ENCODE measurements around the gene SLC34A3.

Gene SLC34A3

DNA sequence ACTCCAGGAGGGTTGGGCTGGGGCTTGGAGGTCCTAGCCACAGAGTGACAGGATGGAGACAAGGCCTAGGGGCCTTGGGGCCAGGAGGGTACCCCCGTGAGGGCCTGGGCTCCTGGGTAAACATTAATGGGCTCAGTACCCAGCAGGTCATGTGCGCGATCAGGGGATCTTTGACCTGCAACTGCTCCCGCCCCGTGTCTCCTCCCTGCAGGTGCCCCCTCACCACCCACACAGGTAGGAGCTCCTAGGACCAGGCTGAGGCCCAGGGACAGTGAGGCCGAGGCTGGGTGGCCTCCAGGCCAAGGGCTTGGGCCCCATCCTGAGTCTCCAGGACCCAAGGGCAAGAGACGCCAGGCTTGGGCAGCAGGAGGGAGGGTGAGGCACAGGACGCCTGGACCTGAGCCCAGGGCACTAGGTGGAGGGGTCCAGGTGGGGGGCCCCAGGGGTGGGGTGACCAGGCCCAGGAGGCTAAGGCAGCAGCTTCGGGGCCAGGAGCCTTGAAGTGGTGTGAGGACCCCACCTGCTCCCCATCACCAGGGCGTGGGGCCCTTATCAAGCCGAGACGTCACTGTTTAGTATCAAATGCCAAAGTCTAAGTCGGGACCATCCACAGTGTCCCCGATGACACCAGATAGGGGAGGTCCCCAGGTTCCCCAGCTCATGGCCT lies at the start of gene SLC34A3:
Gene SLC34A3 (plus strand): TSS at position 197 of the 667 bp plus-strand sequence. CDS start 802 bp downstream, outside the sequence.
- ATAC-seq, result no peak

DNA sequence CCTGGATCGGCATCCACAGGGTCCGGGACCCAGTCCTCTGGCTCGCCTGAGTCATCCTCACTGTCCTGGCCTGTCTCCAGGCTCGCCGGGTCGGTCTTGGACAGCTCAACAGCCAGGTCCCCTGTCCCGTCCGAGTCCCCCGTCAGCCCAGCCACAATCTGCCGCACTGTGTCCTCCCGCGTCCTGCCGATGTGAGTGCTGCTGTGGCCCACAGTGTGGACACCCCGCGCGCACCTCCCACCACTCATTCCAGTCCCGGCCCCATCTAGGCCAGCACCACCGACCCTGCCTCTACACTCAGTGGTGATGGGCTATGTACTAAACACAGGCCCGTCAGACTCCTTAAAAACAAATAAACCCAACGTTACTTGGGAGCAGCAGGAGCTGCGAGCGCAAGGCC lies 49.0 kb upstream of the SLC34A3 start:
- ATAC-seq, result no peak

DNA sequence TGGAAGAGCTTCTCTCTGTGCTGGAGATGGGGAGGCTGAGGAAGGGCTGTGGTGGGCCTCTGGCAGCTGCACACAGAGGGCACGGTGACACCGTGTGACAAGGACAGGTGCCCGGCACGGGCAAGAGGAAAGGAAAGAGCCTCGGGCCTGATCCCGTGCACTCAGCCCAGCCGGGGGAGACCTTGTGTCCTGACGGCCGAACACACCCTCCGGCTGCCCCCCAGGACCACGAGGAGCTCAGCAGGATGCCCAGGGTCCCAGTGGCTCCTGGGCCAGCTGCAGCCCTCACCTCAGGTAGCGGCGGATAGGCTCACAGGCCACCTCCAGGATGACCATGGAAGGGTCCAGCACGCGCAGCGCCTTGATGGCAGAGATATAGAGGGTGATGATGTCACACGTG lies 47.9 kb upstream of the SLC34A3 start:
- no peak for ATAC-seq

DNA sequence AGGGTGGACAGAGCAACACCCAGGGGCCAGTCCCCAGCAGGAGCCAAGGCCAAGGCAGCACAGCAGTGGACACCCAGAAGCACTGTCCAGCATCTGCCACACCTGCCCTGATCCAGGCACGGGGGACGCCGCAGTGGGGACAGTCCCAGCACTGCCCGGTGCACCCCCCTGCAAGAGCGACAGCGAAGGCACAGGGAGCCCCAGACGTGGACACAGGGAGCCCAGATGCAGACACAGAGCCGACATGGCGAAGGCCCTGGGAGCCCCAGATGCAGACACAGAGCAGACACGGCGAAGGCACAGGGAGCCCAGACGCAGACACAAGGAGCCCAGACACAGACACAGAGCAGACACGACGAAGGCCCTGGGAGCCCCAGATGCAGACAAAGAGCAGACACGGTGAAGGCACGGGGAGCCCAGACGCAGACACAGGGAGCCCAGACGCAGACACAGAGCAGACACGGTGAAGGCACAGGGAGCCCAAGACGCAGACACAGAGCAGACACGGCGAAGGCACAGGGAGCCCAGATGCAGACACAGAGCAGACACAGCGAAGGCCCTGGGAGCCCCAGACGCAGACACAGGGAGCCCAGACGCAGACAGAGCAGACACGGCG lies 46.6 kb upstream of the SLC34A3 start:
- ATAC-seq, result no peak

DNA sequence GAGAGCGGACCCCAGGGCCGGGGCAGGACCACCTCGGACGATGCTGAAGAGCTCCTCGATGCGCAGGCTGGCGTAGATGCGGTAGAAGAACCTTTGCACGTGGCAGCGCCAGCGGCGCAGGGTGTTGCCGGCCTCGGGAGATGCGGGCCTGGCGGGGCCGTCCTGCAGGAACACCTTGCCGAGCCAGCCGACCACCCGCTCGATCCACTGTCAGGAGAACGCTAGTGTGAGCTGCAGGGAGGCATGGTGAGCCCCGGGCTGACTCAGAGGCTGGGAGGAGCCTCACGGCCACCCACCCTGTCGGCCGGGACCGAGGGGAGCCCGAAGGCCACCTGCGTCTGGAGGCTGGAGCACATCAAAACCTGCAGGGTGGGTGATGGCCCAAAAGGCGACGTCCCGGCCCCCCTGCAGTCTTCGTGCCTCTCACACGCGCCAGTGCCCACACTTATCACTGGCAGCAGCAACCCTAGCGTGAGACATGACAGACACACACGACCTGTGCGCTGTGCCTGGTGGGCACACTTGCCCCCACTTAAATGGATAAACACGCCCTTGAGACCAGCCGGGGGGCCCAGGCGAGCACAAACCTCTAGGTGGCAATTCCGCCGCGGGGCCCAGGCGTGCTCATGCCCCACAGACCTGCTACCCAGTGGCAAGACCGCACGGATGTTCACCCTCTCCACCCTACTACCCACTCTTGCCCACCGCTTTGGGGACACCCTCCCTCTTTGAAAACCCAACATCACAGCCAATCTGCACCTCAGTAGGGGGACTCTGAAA lies 45.6 kb upstream of the SLC34A3 start:
- ATAC-seq, result no peak

DNA sequence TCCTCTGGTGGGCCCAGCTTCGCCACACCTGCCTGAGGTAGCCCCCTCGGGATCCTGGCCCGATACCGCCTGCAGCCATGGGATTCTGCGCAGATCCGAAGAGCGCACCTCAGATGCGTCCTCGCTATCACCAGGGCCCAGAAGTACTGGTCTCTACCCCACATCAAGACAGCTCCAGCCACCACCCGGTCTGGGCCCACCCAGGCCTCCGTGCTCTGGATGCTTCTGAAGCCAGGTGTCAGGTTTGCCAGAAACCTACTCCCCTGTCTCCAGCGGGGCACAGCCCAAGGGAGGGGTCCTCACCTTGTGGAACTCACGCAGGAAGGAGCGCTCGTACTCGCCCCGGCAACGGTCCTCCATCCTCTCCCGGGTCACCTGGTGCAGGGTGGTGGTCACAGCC lies 44.8 kb upstream of the SLC34A3 start:
- no peak for ATAC-seq

- no peak for ATAC-seq
Observed at GRCh38 chr9:137186385-137186784, 44.3 kb upstream of the SLC34A3 start.

GRCh38 chr9:137187386-137187785 lies 43.3 kb upstream of the SLC34A3 start:
- no peak for ATAC-seq

DNA sequence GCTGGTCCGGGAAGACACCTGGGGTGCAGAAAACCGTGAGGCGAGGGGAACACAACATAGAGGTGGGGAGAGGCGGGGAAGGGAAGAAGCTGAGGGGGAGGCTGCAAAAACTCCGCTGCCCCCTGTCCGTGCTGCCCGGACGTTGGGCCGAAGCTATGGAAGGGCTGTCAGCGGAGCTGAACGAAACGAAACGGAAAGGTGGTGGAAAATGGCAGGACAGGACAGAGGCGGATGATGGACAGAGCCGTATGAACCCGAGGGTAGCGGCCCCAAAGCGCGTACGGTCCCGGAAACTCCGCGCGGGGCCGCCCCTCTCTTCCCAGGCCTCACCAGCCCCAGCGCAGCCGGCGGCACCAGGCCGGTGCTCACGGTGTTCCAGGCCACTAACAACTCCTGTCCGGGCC lies 42.6 kb upstream of the SLC34A3 start:
- ATAC-seq, result peak; percentile 1

DNA sequence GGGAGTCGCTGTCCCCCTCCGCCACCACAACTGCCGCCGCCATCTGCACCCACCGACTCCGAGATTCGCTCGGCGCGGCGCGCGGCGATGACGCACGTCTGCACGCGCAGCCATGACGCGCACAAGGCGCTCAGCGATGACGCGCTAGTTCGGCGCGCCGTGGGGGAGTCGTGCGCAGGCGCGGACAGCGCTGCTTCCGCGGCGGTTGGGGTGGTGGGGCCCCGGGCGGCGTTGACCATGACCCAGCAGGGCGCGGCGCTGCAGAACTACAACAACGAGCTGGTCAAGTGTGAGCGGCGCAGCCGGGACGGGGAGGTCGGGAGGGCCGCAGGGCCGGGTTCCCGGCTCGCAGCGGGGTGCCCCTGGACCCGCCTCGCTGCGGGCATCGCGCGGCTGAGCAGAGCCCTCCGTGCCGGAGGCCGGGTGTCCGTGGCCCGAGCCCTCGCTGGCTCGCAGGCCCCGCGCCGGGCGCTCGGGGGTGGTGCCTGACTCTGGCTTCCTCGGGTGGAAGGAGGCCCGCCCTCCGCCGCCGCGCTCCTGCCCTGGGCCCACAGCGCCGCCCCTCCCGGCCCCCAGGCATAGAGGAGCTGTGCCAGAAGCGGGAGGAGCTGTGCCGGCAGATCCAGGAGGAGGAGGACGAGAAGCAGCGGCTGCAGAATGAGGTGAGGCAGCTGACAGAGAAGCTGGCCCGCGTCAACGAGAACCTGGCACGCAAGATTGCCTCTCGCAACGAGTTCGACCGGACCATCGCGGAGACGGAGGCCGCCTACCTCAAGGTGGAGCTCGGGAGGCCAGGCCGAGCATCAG lies 42.0 kb upstream of the SLC34A3 start, which contains the start of the genes ANAPC2 and SSNA1:
Gene ANAPC2 (minus strand): TSS at position 71 of the 807 bp plus-strand sequence. CDS start 28 bp downstream, at position 43.
Gene SSNA1 (plus strand): TSS at position 187 of the 807 bp plus-strand sequence. CDS start 51 bp downstream, at position 238.
- peak; percentile 79 to 81 for ATAC-seq

GRCh38 chr9:137189297-137190295 lies 41.1 kb upstream of the SLC34A3 start:
- no peak for ATAC-seq

DNA sequence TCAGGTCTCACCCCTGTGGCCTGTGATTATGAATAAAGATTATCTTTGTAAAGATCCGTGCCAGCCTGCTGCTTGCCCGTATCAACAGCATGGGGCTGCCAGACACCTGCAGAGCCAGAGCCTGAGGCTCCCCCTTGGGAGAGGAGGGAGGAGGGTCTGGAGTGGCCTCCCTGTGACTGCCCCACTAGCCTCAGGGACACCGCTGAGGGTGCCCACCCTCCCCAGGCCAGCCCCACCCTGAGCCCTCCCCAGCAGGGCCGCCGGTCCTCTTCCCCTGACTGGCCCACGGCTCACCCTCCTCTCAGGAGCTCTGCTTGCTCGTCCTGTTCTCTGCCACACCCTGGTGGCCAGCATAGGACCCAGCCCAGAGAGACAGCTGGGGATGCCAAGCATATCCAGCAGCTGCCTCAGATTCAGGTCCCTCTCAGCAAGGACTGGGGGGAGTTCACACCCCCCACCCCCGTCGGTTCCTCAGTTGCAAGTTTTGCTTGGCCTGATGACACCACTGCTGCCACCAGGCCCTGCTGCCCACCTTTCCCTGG lies 40.3 kb upstream of the SLC34A3 start:
- no peak for ATAC-seq

- no peak for ATAC-seq
Observed at GRCh38 chr9:137191245-137191644, 39.5 kb upstream of the SLC34A3 start.

DNA sequence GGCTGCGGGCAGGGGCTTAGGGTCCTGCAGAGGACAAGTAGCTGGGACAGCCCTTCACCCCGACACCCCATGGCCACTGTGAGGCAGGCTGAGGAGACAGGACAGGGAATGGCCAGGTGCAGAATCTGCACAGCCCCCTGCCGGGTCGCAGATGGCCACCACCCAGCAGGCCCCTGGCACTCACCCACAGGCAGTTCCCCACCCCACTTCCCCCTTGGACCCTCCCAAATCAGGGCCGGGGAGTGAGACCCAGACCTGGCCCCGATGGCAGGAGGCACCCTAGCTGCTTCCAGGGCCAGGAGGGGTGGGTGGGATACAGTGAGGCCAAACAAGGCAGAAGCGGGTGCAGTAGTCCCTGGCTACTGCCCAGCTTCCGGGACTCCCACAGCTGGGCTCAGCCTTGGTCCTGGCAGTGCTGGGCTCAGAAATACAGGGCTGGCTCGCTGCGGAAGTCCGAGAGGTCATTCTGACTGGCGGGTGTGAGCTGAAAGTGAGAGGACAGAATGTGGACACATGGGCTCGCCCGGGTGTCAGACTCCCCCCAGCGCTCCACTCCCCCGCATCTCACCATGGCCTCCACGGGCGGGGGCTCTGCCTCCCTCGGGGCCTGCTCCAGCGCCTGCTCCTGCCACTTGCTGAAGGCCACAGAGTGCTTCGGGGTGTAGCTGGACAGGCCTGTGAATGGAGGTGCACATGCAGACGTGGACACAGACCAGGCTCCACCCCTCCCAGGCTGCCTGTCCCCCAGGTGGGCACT lies 38.8 kb upstream of the SLC34A3 start:
- no peak for ATAC-seq

DNA sequence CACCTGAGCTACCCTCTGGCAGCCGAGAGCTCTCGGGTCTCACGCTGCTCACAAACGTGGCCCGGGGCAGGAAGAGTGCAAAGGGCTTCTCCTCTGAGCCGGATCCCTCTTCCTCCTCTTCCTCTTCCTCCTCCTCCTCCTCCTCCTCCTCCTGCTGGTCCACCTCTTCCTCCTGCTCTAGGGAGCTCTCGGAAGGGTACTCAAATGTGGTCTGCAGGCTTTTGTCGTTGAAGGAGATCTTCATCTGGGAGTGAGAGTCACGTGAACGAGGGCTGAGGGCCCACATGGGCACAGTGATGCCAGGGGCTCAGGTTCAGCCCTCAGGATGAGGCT lies 38.3 kb upstream of the SLC34A3 start:
- ATAC-seq, result no peak

DNA sequence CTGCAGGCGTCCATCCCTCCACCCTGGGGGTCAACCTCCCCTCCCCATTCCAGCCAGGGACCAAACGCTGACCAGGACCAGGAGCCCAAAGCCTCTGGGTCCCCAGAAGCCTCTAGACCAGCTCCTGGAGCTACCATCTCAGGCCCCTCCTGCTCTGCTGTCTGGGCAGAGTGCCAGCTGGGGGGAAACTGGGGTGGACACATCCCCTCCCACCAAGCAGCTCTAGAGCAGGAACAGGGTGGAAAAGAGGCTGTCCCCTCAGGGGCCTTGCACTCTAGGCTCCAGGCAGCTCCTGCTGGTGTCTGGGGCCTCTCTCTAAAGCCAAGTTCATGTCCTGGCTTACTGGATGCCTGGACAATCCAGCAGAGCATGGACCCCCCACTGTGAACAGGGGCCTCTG lies 37.8 kb upstream of the SLC34A3 start:
- no peak for ATAC-seq

- no peak for ATAC-seq
Observed at GRCh38 chr9:137193771-137194170, 36.9 kb upstream of the SLC34A3 start.

DNA sequence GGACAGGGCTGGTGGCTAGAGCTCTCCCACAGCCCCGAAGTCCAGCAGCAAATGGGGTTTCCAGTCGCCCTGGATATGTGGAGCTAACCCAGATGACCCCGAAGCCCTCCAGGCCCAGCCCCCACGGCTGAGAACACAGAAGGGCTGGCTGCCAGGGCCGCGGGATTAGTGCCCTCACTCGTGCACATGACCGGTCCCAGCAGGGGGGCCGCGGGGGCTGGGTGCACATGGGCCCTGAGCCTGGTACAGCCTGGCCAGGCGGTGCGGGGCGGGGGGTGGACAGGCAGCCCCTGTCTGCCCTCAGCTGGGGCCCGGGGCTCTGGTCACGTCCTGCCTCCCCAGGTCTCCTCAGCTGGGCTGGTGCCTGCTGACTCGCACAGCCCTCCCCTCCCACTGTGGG lies 36.3 kb upstream of the SLC34A3 start:
- ATAC-seq, result no peak

DNA sequence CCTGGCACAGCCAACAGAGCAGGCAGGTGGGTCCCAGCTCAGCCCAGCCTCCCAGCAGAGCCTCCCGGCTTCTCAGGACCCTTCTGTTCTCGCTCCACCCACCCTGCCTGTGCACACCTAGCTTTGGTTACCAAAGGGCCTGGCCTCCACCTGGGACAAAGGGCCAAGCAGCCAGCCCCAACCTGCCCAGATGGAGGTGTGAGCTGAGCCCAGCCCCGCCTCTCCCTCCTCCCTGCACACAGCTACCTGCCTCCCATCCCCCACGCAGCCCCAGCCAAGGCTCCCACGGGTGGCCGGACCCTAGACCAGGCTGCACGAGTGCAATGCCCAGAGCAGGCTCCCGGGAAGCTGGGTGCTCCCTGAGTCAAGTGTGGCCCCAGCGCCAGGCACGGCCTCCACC lies 35.8 kb upstream of the SLC34A3 start:
- ATAC-seq, result no peak

GRCh38 chr9:137195525-137196220 lies 35.0 kb upstream of the SLC34A3 start:
- ATAC-seq, result no peak

All from activated CD4-positive, CD25-positive, alpha-beta regulatory T cell treated with anti-CD3 and anti-CD28 coated beads, Interleukin-2, amount 50 U/mL, for 24 hours (primary cell).